HEK293T (cell line): ENCODE measurements around the gene ZNF483.

Experiments used
- CTCF ChIA-PET: fragments of 350-600 bp; formaldehyde crosslinking; extraction: SDS; loops from one replicate; lab custom pipeline; 2021; ENCODE audit warnings: antibody characterized with exemption, inconsistent platforms; lab: Yijun Ruan, JAX
- POLR2A ChIA-PET: fragments of 350-600 bp; formaldehyde crosslinking; extraction: SDS; loops from one replicate; lab custom pipeline; 2020; ENCODE audit warnings: antibody characterized with exemption, inconsistent platforms; lab: Yijun Ruan, JAX
- DNase-seq: peaks from one replicate; pipeline ENCODE4 v3.0.0; 2012; ENCODE audit warnings: mixed read lengths; ENCODE audit errors: extremely low spot score
- ARNT ChIP-seq: fragments of 450-650 bp; IDR thresholded peaks from 2 replicates; pipeline ENCODE4 v1.6.1; 2017; ENCODE audit warnings: mild to moderate bottlenecking
- BHLHE40 ChIP-seq: fragments of 450-650 bp; IDR thresholded peaks from 2 replicates; pipeline ENCODE4 v1.6.1; 2016; ENCODE audit warnings: mild to moderate bottlenecking, moderate library complexity, borderline replicate concordance
- CTBP1 ChIP-seq: fragments of 450-650 bp; IDR thresholded peaks from 2 replicates; pipeline ENCODE4 v1.6.1; 2016; ENCODE audit warnings: borderline replicate concordance
- ELF4 ChIP-seq: fragments of 450-650 bp; IDR thresholded peaks from 2 replicates; pipeline ENCODE4 v1.6.1; 2017; ENCODE audit warnings: antibody characterized with exemption
- FOXA1 ChIP-seq: fragments of 450-650 bp; IDR thresholded peaks from 2 replicates; pipeline ENCODE4 v1.6.1; 2016; ENCODE audit warnings: mild to moderate bottlenecking
- FOXM1 ChIP-seq: fragments of 450-650 bp; IDR thresholded peaks from 2 replicates; pipeline ENCODE4 v1.6.1; 2017; ENCODE audit warnings: mild to moderate bottlenecking, borderline replicate concordance
- HDGF ChIP-seq: fragments of 450-650 bp; IDR thresholded peaks from 2 replicates; pipeline ENCODE4 v1.6.1; 2017; ENCODE audit warnings: antibody characterized with exemption, borderline replicate concordance
- L3MBTL2 ChIP-seq: fragments of 450-650 bp; conservative IDR thresholded peaks from 2 replicates; pipeline ENCODE4 v1.6.1; 2016; ENCODE audit warnings: mild to moderate bottlenecking
- NFRKB ChIP-seq: fragments of 450-650 bp; IDR thresholded peaks from 2 replicates; pipeline ENCODE4 v1.6.1; 2016; ENCODE audit warnings: mild to moderate bottlenecking, moderate library complexity
- SP1 ChIP-seq: fragments of 450-650 bp; IDR thresholded peaks from 2 replicates; pipeline ENCODE4 v1.6.1; 2017
- SUZ12 ChIP-seq: fragments of 450-650 bp; IDR thresholded peaks from 2 replicates; pipeline ENCODE4 v1.6.1; 2016; ENCODE audit warnings: mild to moderate bottlenecking
- ZNF384 ChIP-seq: fragments of 450-650 bp; IDR thresholded peaks from 2 replicates; pipeline ENCODE4 v1.6.1; 2016
- TF ChIP-seq, protein P1 (sequence below): fragments of 450-650 bp; IDR thresholded peaks from 2 replicates; pipeline ENCODE4 v1.6.1; 2016

Gene ZNF483

DNA sequence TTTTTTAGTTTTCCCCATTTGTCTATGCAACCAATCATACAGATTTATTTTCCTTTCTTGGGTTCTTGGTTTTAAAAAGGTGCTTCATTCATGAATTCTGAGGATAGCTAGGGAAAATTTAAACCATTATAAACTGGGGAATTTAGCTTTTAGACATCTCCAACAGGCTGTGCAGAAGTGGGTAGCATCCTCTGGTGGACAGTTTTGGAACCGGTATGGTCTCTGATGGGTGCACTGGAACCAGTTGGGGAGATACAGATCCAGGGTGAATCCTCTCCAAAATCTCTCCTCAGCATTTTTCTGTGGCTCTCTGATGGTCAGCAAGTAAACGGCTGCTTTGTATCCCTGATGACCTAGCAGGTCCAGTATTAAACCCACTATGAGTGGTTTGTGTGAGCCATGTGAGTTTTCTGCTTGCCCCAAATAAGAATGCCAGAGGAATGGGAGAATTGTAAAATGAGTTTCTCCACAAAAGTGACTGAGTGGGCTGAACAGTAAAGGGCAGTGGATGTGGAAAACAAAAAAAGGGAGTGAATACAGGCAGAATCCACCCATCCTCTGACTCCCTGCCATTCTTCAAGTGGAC is 97.0 kb downstream of the ZNF483 start:
- POLR2A ChIA-PET, result interaction anchor here (1.2 to 1.6 kb wide), 3 partner anchors 8 to 24 kb away, joined by 4 to 9 read pairs (median 7); partner anchors contain the start of gene DNAJC25
- peak; percentile 31 for DNase-seq
- TF ChIP-seq FOXM1 (no peak), NFRKB (no peak), ARNT (no peak), FOXA1 (no peak)
- CTCF ChIA-PET, result interaction anchor here (0.6 to 1.8 kb wide), 3 partner anchors 9 to 24 kb away, joined by 3 to 10 read pairs (median 4); no protein-coding TSS in a partner anchor

DNA sequence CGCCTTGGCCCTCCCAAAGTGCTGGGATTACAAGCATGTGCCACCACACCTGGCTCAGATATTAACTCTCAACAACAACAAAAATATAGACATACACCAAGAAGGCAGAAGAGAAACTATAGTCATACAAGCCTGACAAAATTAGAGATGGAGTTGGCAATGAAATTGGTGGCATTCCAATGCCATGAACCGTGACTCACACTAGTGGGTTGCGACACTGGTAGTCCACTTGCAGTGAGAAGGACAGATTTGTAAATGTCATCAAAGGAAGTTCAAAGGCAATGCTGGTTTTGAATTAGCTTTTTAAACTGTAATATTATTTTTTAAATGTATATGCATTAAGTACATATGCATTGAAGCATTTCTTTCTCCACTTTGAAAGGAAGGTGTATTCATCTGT is 97.6 kb downstream of the ZNF483 start:
- POLR2A ChIA-PET, result no interaction called here

More for the DNA sequence above, 97.6 kb downstream of the ZNF483 start:
- TF ChIP-seq FOXM1 (no peak), NFRKB (no peak), BHLHE40 (no peak), SP1 (no peak), CTBP1 (no peak), ZNF384 (no peak), FOXA1 (no peak), SUZ12 (no peak), L3MBTL2 (no peak), ARNT (no peak), ELF4 (no peak), HDGF (no peak)
- TF ChIP-seq, protein P1, sequence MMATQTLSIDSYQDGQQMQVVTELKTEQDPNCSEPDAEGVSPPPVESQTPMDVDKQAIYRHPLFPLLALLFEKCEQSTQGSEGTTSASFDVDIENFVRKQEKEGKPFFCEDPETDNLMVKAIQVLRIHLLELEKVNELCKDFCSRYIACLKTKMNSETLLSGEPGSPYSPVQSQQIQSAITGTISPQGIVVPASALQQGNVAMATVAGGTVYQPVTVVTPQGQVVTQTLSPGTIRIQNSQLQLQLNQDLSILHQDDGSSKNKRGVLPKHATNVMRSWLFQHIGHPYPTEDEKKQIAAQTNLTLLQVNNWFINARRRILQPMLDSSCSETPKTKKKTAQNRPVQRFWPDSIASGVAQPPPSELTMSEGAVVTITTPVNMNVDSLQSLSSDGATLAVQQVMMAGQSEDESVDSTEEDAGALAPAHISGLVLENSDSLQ, result no peak
- CTCF ChIA-PET, result no interaction called here
- DNase-seq, result no peak
